ENCODE measurements around the gene SMIM32. TPM values are rescaled to one million over a fixed set of nuclear protein-coding genes. Genes with fewer than 3 reads are reported as not detected.

SMIM32 gene
- total and polyA plus RNA-seq, 10 donors = 0.37 TPM; not detected in 9

GRCh38 chr5:136147632-136148031, 45.3 kb downstream of the SMIM32 start:
- no peaks in the 10 kb centered on the region for H3K9me3 ChIP-seq
- no peak overlapping the region for H3K27ac ChIP-seq
- no peaks in the 10 kb centered on the region for H3K27me3 ChIP-seq (replicated peaks in 1 of 7)
- TF ChIP-seq POLR2A (IDR thresholded peaks at IDR 0.05) (no peak), POLR2AphosphoS5 (IDR thresholded peaks at IDR 0.05) (no peak), CTCF (IDR thresholded peaks at IDR 0.05 in 8 of 11, conservative IDR thresholded peaks at IDR 0.05 in 3 of 11) (no peak)
- peaks cover 0 to 15% (median 2%) of the 10 kb centered on the region in 6 donors for H3K36me3 ChIP-seq
- intact Hi-C loops (cut with DNase I; ENCODE audit: low total_unique reads) = no loop called here
- H3K4me1 ChIP-seq = peaks cover 9 to 72% (median 24%) of the 10 kb centered on the region in 6 donors
- no peak overlapping the region for H3K4me3 ChIP-seq
- DNase-seq = no peak

- Histone ChIP-seq H3K4me1 (peaks cover 9 to 85% (median 29%) of the 10 kb centered on the region in 6 donors), H3K36me3 (peaks cover 0 to 3% (median 0%) of the 10 kb centered on the region in 6 donors), H3K27me3 (replicated peaks in 1 of 7) (no peaks in the 10 kb centered on the region), H3K9me3 (no peaks in the 10 kb centered on the region), H3K27ac (no peak overlapping the region), H3K4me3 (no peak overlapping the region)
- 84 to 94% (median 90%) methylated on average over 3 of the region's 3 CpGs for WGBS, 5 donors
- TF ChIP-seq POLR2A (IDR thresholded peaks at IDR 0.05) = no peak
- no peak for TF ChIP-seq POLR2AphosphoS5 (IDR thresholded peaks at IDR 0.05)
- no peak for TF ChIP-seq CTCF (IDR thresholded peaks at IDR 0.05 in 8 of 11, conservative IDR thresholded peaks at IDR 0.05 in 3 of 11)
- intact Hi-C loops (cut with DNase I; ENCODE audit: low total_unique reads) = no loop called here
- no peak for DNase-seq
Measured at GRCh38 chr5:136146201-136146600, 46.8 kb downstream of the SMIM32 start.

GRCh38 chr5:136145030-136145429, 47.9 kb downstream of the SMIM32 start:
- TF ChIP-seq POLR2AphosphoS5 (IDR thresholded peaks at IDR 0.05) = no peak
- no peak for TF ChIP-seq POLR2A (IDR thresholded peaks at IDR 0.05)
- no peak for TF ChIP-seq CTCF (IDR thresholded peaks at IDR 0.05 in 8 of 11, conservative IDR thresholded peaks at IDR 0.05 in 3 of 11)
- Histone ChIP-seq H3K27me3 (replicated peaks in 1 of 7) (no peaks in the 10 kb centered on the region), H3K4me1 (peaks cover 9 to 94% (median 28%) of the 10 kb centered on the region in 6 donors), H3K27ac (no peak overlapping the region), H3K36me3 (peaks cover 0 to 3% (median 0%) of the 10 kb centered on the region in 6 donors), H3K4me3 (no peak overlapping the region), H3K9me3 (no peaks in the 10 kb centered on the region)
- no peak for DNase-seq
- intact Hi-C loops (cut with DNase I; ENCODE audit: low total_unique reads) = no loop called here
- WGBS, 5 donors = 51 to 70% (median 65%) methylated on average over 2 of the region's 2 CpGs

- peaks cover 0 to 3% (median 0%) of the 10 kb centered on the region in 6 donors for H3K36me3 ChIP-seq
- no peak overlapping the region for H3K27ac ChIP-seq
- no peak for TF ChIP-seq CTCF (IDR thresholded peaks at IDR 0.05 in 8 of 11, conservative IDR thresholded peaks at IDR 0.05 in 3 of 11)
- TF ChIP-seq POLR2AphosphoS5 (IDR thresholded peaks at IDR 0.05) = no peak
- no peak for TF ChIP-seq POLR2A (IDR thresholded peaks at IDR 0.05)
- 89 to 96% (median 93%) methylated on average over 3 of the region's 3 CpGs for WGBS, 5 donors
- H3K9me3 ChIP-seq = no peaks in the 10 kb centered on the region
- DNase-seq = no peak
- peaks cover 9 to 91% (median 30%) of the 10 kb centered on the region in 6 donors for H3K4me1 ChIP-seq
- H3K27me3 ChIP-seq (replicated peaks in 1 of 7) = no peaks in the 10 kb centered on the region
- H3K4me3 ChIP-seq = no peak overlapping the region
- intact Hi-C loops (cut with DNase I; ENCODE audit: low total_unique reads) = no loop called here
Measured at GRCh38 chr5:136143763-136144162, 49.2 kb downstream of the SMIM32 start.

Measured in spleen (tissue), 11 donors.